NCI-H1694 (cell line): ENCODE data around the gene SHISA4.
"Not testable (repeated sequence)": the region's sequence is repeated elsewhere in the genome, so short reads cannot be mapped to it uniquely, and the experiment has no call there.

Source experiments
- DNase-seq: peaks from one replicate; lab custom pipeline; 2025; lab: John Stamatoyannopoulos, UW

Gene SHISA4

GRCh38 chr1:201928266-201928665 lies 39.6 kb downstream of the SHISA4 start:
- no peak for DNase-seq

- no peak for DNase-seq
Measured at GRCh38 chr1:201930137-201930536, 41.4 kb downstream of the SHISA4 start.

- no peak for DNase-seq
Measured at GRCh38 chr1:201930803-201931202, 42.1 kb downstream of the SHISA4 start.

GRCh38 chr1:201933840-201934430 lies 45.2 kb downstream of the SHISA4 start:
- DNase-seq: no peak

GRCh38 chr1:201937624-201938213 lies 49.0 kb downstream of the SHISA4 start:
- no peak for DNase-seq

GRCh38 chr1:201938440-201939035 lies 49.8 kb downstream of the SHISA4 start:
- DNase-seq: no peak

GRCh38 chr1:201939148-201939547 lies 50.5 kb downstream of the SHISA4 start:
- no peak for DNase-seq

GRCh38 chr1:201939574-201939973 lies 50.9 kb downstream of the SHISA4 start:
- no peak for DNase-seq

- DNase-seq: not testable (repeated sequence)
Measured at GRCh38 chr1:201940316-201940715, 51.6 kb downstream of the SHISA4 start.

GRCh38 chr1:201941420-201942128 lies 52.9 kb downstream of the SHISA4 start:
- no peak for DNase-seq

- no peak for DNase-seq
Measured at GRCh38 chr1:201942129-201942495, 53.4 kb downstream of the SHISA4 start.
